Vagina (tissue), 2 donors: Measurements from ENCODE around the gene DDN. TPM values are rescaled to one million over a fixed set of nuclear protein-coding genes. Genes with fewer than 3 reads are reported as not detected.

Experiments used
- DNase-seq, 2 donors: peaks; one replicate each; pipeline ENCODE4 v3.0.0-alpha.2; 2017; ENCODE audit errors: extremely low spot score in 2 of 2
- H3K27ac ChIP-seq: fragments of 200-600 bp; sonication (generic); one replicate; pipeline ENCODE4 v1.5.1; 2019
- H3K27me3 ChIP-seq: fragments of 200-600 bp; sonication (generic); one replicate; pipeline ENCODE4 v1.5.1; 2019
- H3K36me3 ChIP-seq, 2 donors: fragments of 200-600 bp; sonication (generic); one replicate each; pipeline ENCODE4 v1.5.1; 2017 to 2019
- H3K4me1 ChIP-seq: fragments of 200-600 bp; sonication (generic); one replicate; pipeline ENCODE4 v1.5.1; 2019
- H3K4me3 ChIP-seq, 2 donors: fragments of 200-600 bp; sonication (generic); 1 replicate in 1 of 2; 2 replicates in 1 of 2; pipeline ENCODE4 v1.5.1; 2016 to 2019
- H3K9me3 ChIP-seq: fragments of 200-600 bp; sonication (generic); one replicate; pipeline ENCODE4 v1.5.1; 2019
- POLR2A ChIP-seq, 2 donors: fragments of 450-650 bp; IDR thresholded peaks; one replicate each; pipeline ENCODE4 v1.6.1; 2017; ENCODE audit warnings: antibody characterized with exemption in 2 of 2, mild to moderate bottlenecking in 2 of 2, moderate library complexity in 2 of 2
- POLR2AphosphoS5 ChIP-seq, 2 donors: sonication (generic); formaldehyde crosslinking; IDR thresholded peaks; one replicate each; pipeline ENCODE4 v1.9.0; 2017; ENCODE audit warnings: antibody characterized with exemption in 2 of 2, mild to moderate bottlenecking in 2 of 2, low read depth in 1 of 2; ENCODE audit not compliant: insufficient read depth in 1 of 2
- intact Hi-C: fragments of 100-400 bp; cut with DNase I; formaldehyde crosslinking; loops from one replicate; pipeline ENCODE4 v1.15.1; 2023
- total RNA-seq: library from RNA; depleted of rRNA; stranded (reverse); fragments of >200 nt; gene quantifications from one replicate; pipeline ENCODE4 v1.2.3, GENCODE V29; 2016
- TF ChIP-seq, protein P1 (sequence below), 3 experiments: fragments of 450-650 bp in 2 of 3; fragments of 200-600 bp in 1 of 3; sonication (generic) in 1 of 3; IDR thresholded peaks; one replicate each; pipeline ENCODE4 v1.5.1; 2017 to 2019; ENCODE audit warnings: antibody characterized with exemption in 3 of 3, mild to moderate bottlenecking in 2 of 3, moderate library complexity in 2 of 3

DDN gene
- total RNA-seq, 1 donor from 2014 or later, result not detected

GRCh38 chr12:48970702-48971334 is 28.4 kb downstream of the DDN start:
- no peak for DNase-seq
- H3K27me3 ChIP-seq, result no peaks in the 10 kb centered on the region
- H3K27ac ChIP-seq, result no peak overlapping the region
- peaks cover 37% of the 10 kb centered on the region for H3K4me1 ChIP-seq
- TF ChIP-seq POLR2A (IDR thresholded peaks at IDR 0.05), result no peak
- TF ChIP-seq, protein P1, sequence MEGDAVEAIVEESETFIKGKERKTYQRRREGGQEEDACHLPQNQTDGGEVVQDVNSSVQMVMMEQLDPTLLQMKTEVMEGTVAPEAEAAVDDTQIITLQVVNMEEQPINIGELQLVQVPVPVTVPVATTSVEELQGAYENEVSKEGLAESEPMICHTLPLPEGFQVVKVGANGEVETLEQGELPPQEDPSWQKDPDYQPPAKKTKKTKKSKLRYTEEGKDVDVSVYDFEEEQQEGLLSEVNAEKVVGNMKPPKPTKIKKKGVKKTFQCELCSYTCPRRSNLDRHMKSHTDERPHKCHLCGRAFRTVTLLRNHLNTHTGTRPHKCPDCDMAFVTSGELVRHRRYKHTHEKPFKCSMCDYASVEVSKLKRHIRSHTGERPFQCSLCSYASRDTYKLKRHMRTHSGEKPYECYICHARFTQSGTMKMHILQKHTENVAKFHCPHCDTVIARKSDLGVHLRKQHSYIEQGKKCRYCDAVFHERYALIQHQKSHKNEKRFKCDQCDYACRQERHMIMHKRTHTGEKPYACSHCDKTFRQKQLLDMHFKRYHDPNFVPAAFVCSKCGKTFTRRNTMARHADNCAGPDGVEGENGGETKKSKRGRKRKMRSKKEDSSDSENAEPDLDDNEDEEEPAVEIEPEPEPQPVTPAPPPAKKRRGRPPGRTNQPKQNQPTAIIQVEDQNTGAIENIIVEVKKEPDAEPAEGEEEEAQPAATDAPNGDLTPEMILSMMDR (IDR thresholded peaks at IDR 0.05), result no peak
- TF ChIP-seq POLR2AphosphoS5 (IDR thresholded peaks at IDR 0.05; ENCODE audit: insufficient read depth in 1 of 2, low read depth in 1 of 2), result no peak
- H3K4me3 ChIP-seq, result peak overlapping the region; percentile 25 to 40
- no peaks in the 10 kb centered on the region for H3K9me3 ChIP-seq
- intact Hi-C loops, result no loop called here
- no peaks in the 10 kb centered on the region for H3K36me3 ChIP-seq

- intact Hi-C loops, result no loop called here
- H3K27ac ChIP-seq, result no peak overlapping the region
- peaks cover 37% of the 10 kb centered on the region for H3K4me1 ChIP-seq
- no peaks in the 10 kb centered on the region for H3K36me3 ChIP-seq
- no peak for DNase-seq
- no peaks in the 10 kb centered on the region for H3K27me3 ChIP-seq
- H3K9me3 ChIP-seq, result no peaks in the 10 kb centered on the region
- TF ChIP-seq POLR2AphosphoS5 (IDR thresholded peaks at IDR 0.05; ENCODE audit: insufficient read depth in 1 of 2, low read depth in 1 of 2) (no peak), POLR2A (IDR thresholded peaks at IDR 0.05) (no peak)
- TF ChIP-seq, protein P1 (IDR thresholded peaks at IDR 0.05), result no peak
- peak overlapping the region; percentile 8 to 10 for H3K4me3 ChIP-seq
These were observed 29.1 kb downstream of the DDN start for GRCh38 chr12:48969833-48970701.

- TF ChIP-seq, protein P1 (IDR thresholded peaks at IDR 0.05), result no peak
- TF ChIP-seq POLR2AphosphoS5 (IDR thresholded peaks at IDR 0.05; ENCODE audit: insufficient read depth in 1 of 2, low read depth in 1 of 2) (no peak), POLR2A (IDR thresholded peaks at IDR 0.05) (no peak)
- no peak for DNase-seq
- H3K27ac ChIP-seq, result no peak overlapping the region
- H3K9me3 ChIP-seq, result no peaks in the 10 kb centered on the region
- peaks cover 37% of the 10 kb centered on the region for H3K4me1 ChIP-seq
- H3K4me3 ChIP-seq, result no peak overlapping the region
- H3K27me3 ChIP-seq, result no peaks in the 10 kb centered on the region
- intact Hi-C loops, result no loop called here
- H3K36me3 ChIP-seq, result no peaks in the 10 kb centered on the region
These were observed 29.9 kb downstream of the DDN start for GRCh38 chr12:48969160-48969771.

GRCh38 chr12:48968467-48968866 is 30.7 kb downstream of the DDN start:
- no peak for TF ChIP-seq POLR2AphosphoS5 (IDR thresholded peaks at IDR 0.05; ENCODE audit: insufficient read depth in 1 of 2, low read depth in 1 of 2)
- TF ChIP-seq, protein P1 (IDR thresholded peaks at IDR 0.05), result no peak
- H3K27me3 ChIP-seq, result no peaks in the 10 kb centered on the region

More at GRCh38 chr12:48968467-48968866, 30.7 kb downstream of the DDN start:
- H3K4me1 ChIP-seq, result peaks cover 32% of the 10 kb centered on the region
- H3K4me3 ChIP-seq, result no peak overlapping the region
- H3K9me3 ChIP-seq, result no peaks in the 10 kb centered on the region
- intact Hi-C loops, result no loop called here
- no peak for DNase-seq
- H3K36me3 ChIP-seq, result no peaks in the 10 kb centered on the region
- no peak overlapping the region for H3K27ac ChIP-seq
